Activated CD8-positive, alpha-beta memory T cell treated with anti-CD3 and anti-CD28 coated beads, Interleukin-2, amount 10 ng/mL, durations not matched to agents 7 days and 5 days (primary cell): ENCODE data around the gene CBX4. TPM values are rescaled to one million over a fixed set of nuclear protein-coding genes. Genes with fewer than 3 reads are reported as not detected.

Experiments
- ATAC-seq: fragments of 150-1000 bp; cut with Tn5 transposase; one replicate; pipeline ENCODE4 v1.10.0; 2021; ENCODE audit warnings: moderate library complexity
- CTCF ChIA-PET: fragments of 350-600 bp; sonication (Branson Sonifier 250); formaldehyde crosslinking; loops from one replicate; lab custom pipeline; 2021; ENCODE audit warnings: antibody characterized with exemption; lab: Charles Lee
- DNase-seq: peaks from one replicate; pipeline ENCODE4 v3.0.0-alpha.2; 2020
- H3K27ac Mint-ChIP-seq: one replicate; pipeline ENCODE4 v1.8.0; 2021; ENCODE audit warnings: mild to moderate bottlenecking, mixed read lengths
- H3K27me3 Mint-ChIP-seq: one replicate; pipeline ENCODE4 v1.8.0; 2021; ENCODE audit warnings: mixed read lengths
- H3K36me3 Mint-ChIP-seq: one replicate; pipeline ENCODE4 v1.8.0; 2021; ENCODE audit warnings: mild to moderate bottlenecking, mixed read lengths
- H3K4me1 Mint-ChIP-seq: one replicate; pipeline ENCODE4 v1.8.0; 2021; ENCODE audit warnings: mixed read lengths
- H3K4me3 Mint-ChIP-seq: one replicate; pipeline ENCODE4 v1.8.0; 2021; ENCODE audit warnings: mild to moderate bottlenecking, moderate library complexity, mixed read lengths
- H3K9me3 Mint-ChIP-seq: one replicate; pipeline ENCODE4 v1.8.0; 2022; ENCODE audit warnings: low read depth, mixed read lengths
- total RNA-seq, 2 experiments: library from RNA; stranded (reverse); gene quantifications; one replicate each; pipeline ENCODE4 v1.2.3, GENCODE V29; 2021

CBX4 gene
- total RNA-seq, 2 experiments from 2014 or later: 28.3 to 36.7 TPM

DNA sequence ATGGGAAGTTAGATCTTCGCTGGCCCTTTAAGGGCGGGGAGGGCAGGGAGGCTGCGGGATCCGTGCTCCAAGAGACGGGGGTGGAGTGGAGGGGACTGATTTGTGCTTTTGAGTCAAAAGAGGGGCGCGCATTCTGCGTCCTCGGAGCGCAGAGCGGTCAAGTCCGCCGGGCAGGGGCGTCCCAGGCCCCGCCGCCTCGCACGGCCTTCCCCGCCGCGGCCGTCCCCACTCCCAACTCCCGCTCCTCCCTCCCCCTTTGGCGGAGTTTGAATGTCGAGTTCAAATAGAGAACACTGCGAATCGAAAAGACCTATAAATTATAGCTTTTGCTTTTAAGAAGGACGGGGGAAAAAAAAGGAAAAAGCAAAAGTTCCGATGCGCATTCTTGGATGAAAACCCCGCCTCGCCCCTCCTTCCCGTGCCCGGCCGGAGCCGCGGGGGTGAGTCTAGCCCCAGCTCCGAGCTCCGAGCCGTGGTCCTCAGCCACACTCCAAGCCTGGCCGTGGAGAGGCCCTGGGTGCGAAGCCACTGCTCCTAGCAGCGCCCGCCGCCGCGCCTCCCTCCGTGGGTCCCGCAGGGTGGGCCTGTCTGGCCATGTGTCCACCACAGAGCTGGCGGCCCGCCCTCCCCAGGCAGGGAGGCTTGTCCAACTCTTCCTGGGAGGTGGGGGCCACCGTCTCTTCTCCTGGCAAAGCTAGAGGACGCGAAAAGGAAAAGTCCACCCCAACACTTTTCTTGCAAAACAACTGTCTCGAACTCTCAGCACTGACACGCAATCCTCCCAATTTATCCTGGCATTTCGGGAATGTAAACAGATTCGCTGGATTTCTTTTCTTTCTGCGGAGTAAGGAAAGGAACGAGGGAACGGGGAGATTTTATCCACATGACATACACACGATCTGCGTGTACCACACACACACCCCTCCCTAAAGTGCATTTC is 46.0 kb downstream of the CBX4 start:
- CTCF ChIA-PET: interaction anchor here (1.9 kb wide), 1 partner anchor 43 kb away, joined by 7 read pairs; no protein-coding TSS in a partner anchor
- no peak for ATAC-seq
- Mint-ChIP-seq H3K27ac (no peak overlapping the region), H3K4me3 (no peak overlapping the region), H3K4me1 (peaks cover 11% of the 10 kb centered on the region), H3K27me3 (peaks cover 43% of the 10 kb centered on the region), H3K36me3 (peaks cover 4% of the 10 kb centered on the region), H3K9me3 (no peaks in the 10 kb centered on the region)
- DNase-seq: no peak

- CTCF ChIA-PET: interaction anchor here (1.3 to 1.9 kb wide), 2 partner anchors 44 to 50 kb away, joined by 3 to 7 read pairs; no protein-coding TSS in a partner anchor
- H3K36me3 Mint-ChIP-seq: peaks cover 4% of the 10 kb centered on the region
- no peak for DNase-seq
- H3K4me1 Mint-ChIP-seq: peaks cover 11% of the 10 kb centered on the region
- no peak overlapping the region for H3K4me3 Mint-ChIP-seq
- H3K27ac Mint-ChIP-seq: no peak overlapping the region
- no peak for ATAC-seq
- peaks cover 51% of the 10 kb centered on the region for H3K27me3 Mint-ChIP-seq
- no peaks in the 10 kb centered on the region for H3K9me3 Mint-ChIP-seq
Observed at GRCh38 chr17:79792341-79792871, 46.8 kb downstream of the CBX4 start.

GRCh38 chr17:79791735-79792161 is 47.5 kb downstream of the CBX4 start:
- DNase-seq (no peak), ATAC-seq (no peak)
- no peaks in the 10 kb centered on the region for H3K9me3 Mint-ChIP-seq
- CTCF ChIA-PET: interaction anchor here (1.3 kb wide), 1 partner anchor 51 kb away, joined by 3 read pairs; no protein-coding TSS in a partner anchor
- H3K27me3 Mint-ChIP-seq: peaks cover 55% of the 10 kb centered on the region
- H3K4me1 Mint-ChIP-seq: peaks cover 11% of the 10 kb centered on the region
- no peak overlapping the region for H3K27ac Mint-ChIP-seq
- no peak overlapping the region for H3K4me3 Mint-ChIP-seq
- peaks cover 4% of the 10 kb centered on the region for H3K36me3 Mint-ChIP-seq

GRCh38 chr17:79790805-79791734 is 48.2 kb downstream of the CBX4 start:
- Mint-ChIP-seq H3K27ac (no peak overlapping the region), H3K27me3 (peaks cover 60% of the 10 kb centered on the region), H3K9me3 (no peaks in the 10 kb centered on the region), H3K4me3 (no peak overlapping the region), H3K36me3 (peaks cover 3% of the 10 kb centered on the region), H3K4me1 (peaks cover 7% of the 10 kb centered on the region)
- no peak for DNase-seq
- ATAC-seq: no peak
- CTCF ChIA-PET: interaction anchor here (1.3 to 1.7 kb wide), 3 partner anchors 41 to 51 kb away, joined by 3 to 4 read pairs (median 3); no protein-coding TSS in a partner anchor

DNA sequence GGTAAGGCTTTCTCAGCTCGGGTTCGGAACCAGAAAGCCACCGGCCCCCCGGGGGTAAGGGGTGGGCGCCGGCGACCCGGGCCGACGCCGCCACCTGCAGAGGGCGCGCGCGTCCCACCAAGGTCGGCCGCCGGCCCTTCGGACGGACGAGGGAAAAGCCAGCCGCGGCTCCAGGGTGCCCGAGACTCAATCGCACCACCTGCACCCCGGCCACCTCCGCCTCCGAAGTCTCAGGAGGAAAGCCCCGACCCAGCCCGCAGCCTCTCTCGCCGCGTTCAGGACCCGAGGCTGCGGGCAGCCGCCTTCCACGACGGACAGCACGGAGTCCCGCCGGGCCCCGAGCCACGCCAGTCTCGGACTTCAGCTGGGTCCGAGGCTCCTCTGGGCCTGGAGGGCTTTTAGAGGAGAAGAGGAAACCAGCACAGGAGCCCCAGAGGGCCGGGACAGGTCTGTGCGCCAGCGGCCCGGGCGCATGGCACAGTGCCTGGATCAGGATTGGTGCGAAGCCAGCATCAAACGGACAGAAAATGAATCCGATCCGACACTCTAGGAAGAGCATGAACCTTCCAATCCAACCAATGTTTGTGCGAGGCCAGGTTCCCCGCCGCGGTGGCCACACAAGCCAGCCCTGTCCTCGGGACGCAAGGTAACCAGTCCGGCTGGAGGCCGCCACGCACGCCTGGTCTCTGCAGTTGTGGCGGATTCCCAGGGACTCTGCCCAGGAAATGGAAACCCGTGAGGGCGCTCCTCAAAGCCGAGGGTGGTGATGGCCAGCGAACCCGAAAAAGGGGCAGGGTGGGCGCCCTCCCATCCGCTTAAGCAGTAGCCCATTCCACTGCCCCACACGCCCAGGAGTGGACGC is 49.1 kb downstream of the CBX4 start:
- peaks cover 58% of the 10 kb centered on the region for H3K27me3 Mint-ChIP-seq
- CTCF ChIA-PET: interaction anchor here (0.7 to 1.7 kb wide), 12 partner anchors 12 to 201 kb away, joined by 3 to 8 read pairs (median 4); partner anchors contain the start of gene CBX4
- no peak overlapping the region for H3K27ac Mint-ChIP-seq
- peak; percentile 43 for ATAC-seq
- no peaks in the 10 kb centered on the region for H3K9me3 Mint-ChIP-seq
- H3K36me3 Mint-ChIP-seq: no peaks in the 10 kb centered on the region
- H3K4me3 Mint-ChIP-seq: no peak overlapping the region
- DNase-seq: no peak
- peaks cover 4% of the 10 kb centered on the region for H3K4me1 Mint-ChIP-seq

DNA sequence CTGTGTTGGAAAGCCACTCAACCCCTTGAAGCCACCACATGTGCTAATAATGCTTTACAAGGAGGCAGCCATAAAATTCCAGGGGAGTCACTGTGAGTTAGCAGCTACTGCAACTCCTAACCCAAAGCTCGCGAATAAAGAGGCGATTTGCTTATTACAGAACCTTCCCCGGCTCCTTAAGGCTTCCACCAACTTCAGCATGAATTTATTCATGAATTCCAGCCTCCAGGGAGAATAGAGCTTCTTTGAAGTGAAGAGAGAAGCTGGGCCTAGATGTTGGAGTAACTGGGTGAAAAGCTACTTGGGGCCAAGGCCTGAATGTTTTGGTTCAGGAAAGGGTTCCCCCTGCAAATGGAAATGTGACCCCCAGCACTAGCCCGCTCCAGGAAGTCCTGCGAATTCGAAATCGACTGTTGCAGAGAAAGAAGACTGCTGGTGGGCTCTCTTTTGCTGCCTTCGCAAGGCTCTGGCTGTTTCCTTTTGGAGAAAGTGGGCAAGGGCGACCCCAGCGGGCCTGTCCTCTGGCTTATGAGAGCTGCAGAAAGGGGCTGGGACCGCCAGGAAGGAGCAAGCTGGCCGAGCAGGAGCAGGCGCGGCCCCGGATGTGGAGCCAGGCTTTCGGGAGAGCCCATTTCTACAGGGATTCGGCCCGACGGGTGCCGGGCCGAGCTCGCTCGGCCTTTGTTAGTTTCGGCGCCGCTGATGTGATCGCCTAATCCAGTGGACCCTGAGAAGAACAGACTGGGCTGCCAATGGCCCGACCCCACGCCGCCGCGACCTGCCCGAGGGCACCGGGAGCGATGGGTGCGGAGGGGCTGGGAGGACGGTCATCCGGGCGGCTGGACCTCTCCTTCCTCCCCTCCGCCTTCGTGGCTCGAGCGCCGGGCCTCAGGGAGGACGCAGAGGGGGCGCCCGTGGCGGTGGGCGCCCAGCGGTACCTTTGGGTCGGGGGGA is 50.0 kb downstream of the CBX4 start:
- H3K27me3 Mint-ChIP-seq: peaks cover 58% of the 10 kb centered on the region
- H3K9me3 Mint-ChIP-seq: no peaks in the 10 kb centered on the region
- CTCF ChIA-PET: interaction anchor here (0.7 to 1.7 kb wide), 14 partner anchors 13 to 205 kb away, joined by 3 to 8 read pairs (median 4); partner anchors contain the start of gene CBX4

GRCh38 chr17:79788455-79788854 is 50.8 kb downstream of the CBX4 start:
- ATAC-seq (no peak), DNase-seq (no peak)
- Mint-ChIP-seq H3K27me3 (peaks cover 55% of the 10 kb centered on the region), H3K27ac (no peak overlapping the region), H3K36me3 (no peaks in the 10 kb centered on the region), H3K9me3 (no peaks in the 10 kb centered on the region), H3K4me1 (peaks cover 4% of the 10 kb centered on the region), H3K4me3 (no peak overlapping the region)
- CTCF ChIA-PET: interaction anchor here (1.1 to 1.5 kb wide), 6 partner anchors 23 to 205 kb away, joined by 3 to 8 read pairs (median 4); partner anchors contain the start of gene CBX4

More for the DNA sequence above, 50.0 kb downstream of the CBX4 start:
- H3K27ac Mint-ChIP-seq: no peak overlapping the region
- DNase-seq (no peak), ATAC-seq (no peak)
- no peak overlapping the region for H3K4me3 Mint-ChIP-seq
- peaks cover 4% of the 10 kb centered on the region for H3K4me1 Mint-ChIP-seq
- no peaks in the 10 kb centered on the region for H3K36me3 Mint-ChIP-seq

- CTCF ChIA-PET: interaction anchor here (0.7 to 2.3 kb wide), 5 partner anchors 24 to 205 kb away, joined by 3 to 7 read pairs (median 3); partner anchors contain the start of gene CBX4
- peaks cover 54% of the 10 kb centered on the region for H3K27me3 Mint-ChIP-seq
- DNase-seq (no peak), ATAC-seq (no peak)
- no peaks in the 10 kb centered on the region for H3K9me3 Mint-ChIP-seq
- no peaks in the 10 kb centered on the region for H3K36me3 Mint-ChIP-seq
- peaks cover 4% of the 10 kb centered on the region for H3K4me1 Mint-ChIP-seq
- no peak overlapping the region for H3K4me3 Mint-ChIP-seq
- H3K27ac Mint-ChIP-seq: no peak overlapping the region
Observed at GRCh38 chr17:79786930-79787643, 52.2 kb downstream of the CBX4 start.

GRCh38 chr17:79785900-79786810 is 53.1 kb downstream of the CBX4 start:
- H3K4me1 Mint-ChIP-seq: peaks cover 6% of the 10 kb centered on the region
- CTCF ChIA-PET: interaction anchor here (1.0 to 2.3 kb wide), 4 partner anchors 25 to 206 kb away, joined by 3 to 7 read pairs (median 4); partner anchors contain the start of gene CBX4
- ATAC-seq: no peak
- H3K27ac Mint-ChIP-seq: no peak overlapping the region
- H3K36me3 Mint-ChIP-seq: no peaks in the 10 kb centered on the region
- H3K27me3 Mint-ChIP-seq: peaks cover 48% of the 10 kb centered on the region
- DNase-seq: no peak
- H3K4me3 Mint-ChIP-seq: no peak overlapping the region
- no peaks in the 10 kb centered on the region for H3K9me3 Mint-ChIP-seq
